Measurements from ENCODE around the gene CCDC14. TPM values are rescaled to one million over a fixed set of nuclear protein-coding genes. Genes with fewer than 3 reads are reported as not detected.

Gene CCDC14
- total RNA-seq, 1 experiment from 2014 or later = 50.6 TPM

- no peak within 1 kb of the TSS for H3K4me3 ChIP-seq
- ChIA-PET POLR2A (ENCODE audit: unreplicated experiment) (no interaction called here), CTCF (interaction anchor here (0.7 kb wide), 1 partner anchor 92 kb away, joined by 9 read pairs; no protein-coding TSS in a partner anchor)
- H3K27ac ChIP-seq = no peak within 1 kb of the TSS
- no peaks in the 10 kb centered on the region; the same call in 1 of the 2 replicates for H3K9me3 ChIP-seq (ENCODE audit: insufficient read depth, low read depth)
- H2AFZ ChIP-seq = no peak within 1 kb of the TSS
- H3K79me2 ChIP-seq (ENCODE audit: low read depth) = no peaks in the 10 kb centered on the region
- DNase-seq = peak in 1 of 2 experiments; percentile 23
- no peaks in the 10 kb centered on the region for H3K9me2 ChIP-seq (ENCODE audit: insufficient read depth)
- intact Hi-C loops (cut with micrococcal nuclease; ENCODE audit: unreplicated experiment) = loop anchor here (5.0 kb wide), 1 partner anchor 162 kb away; no protein-coding TSS in a partner anchor
- no peak within 1 kb of the TSS for H3K4me2 ChIP-seq
- BruUV-seq (replicated peaks) = no TSS peak
- TF ChIP-seq, protein P1, sequence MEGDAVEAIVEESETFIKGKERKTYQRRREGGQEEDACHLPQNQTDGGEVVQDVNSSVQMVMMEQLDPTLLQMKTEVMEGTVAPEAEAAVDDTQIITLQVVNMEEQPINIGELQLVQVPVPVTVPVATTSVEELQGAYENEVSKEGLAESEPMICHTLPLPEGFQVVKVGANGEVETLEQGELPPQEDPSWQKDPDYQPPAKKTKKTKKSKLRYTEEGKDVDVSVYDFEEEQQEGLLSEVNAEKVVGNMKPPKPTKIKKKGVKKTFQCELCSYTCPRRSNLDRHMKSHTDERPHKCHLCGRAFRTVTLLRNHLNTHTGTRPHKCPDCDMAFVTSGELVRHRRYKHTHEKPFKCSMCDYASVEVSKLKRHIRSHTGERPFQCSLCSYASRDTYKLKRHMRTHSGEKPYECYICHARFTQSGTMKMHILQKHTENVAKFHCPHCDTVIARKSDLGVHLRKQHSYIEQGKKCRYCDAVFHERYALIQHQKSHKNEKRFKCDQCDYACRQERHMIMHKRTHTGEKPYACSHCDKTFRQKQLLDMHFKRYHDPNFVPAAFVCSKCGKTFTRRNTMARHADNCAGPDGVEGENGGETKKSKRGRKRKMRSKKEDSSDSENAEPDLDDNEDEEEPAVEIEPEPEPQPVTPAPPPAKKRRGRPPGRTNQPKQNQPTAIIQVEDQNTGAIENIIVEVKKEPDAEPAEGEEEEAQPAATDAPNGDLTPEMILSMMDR (conservative IDR thresholded peaks at IDR 0.05) = no peak
- H4K20me1 ChIP-seq (ENCODE audit: insufficient read depth) = no peaks in the 10 kb centered on the region
- no peaks in the 10 kb centered on the region for H3F3A ChIP-seq (ENCODE audit: insufficient read depth, low read depth)
- no peaks in the 10 kb centered on the region for H3K4me1 ChIP-seq (replicated peaks; ENCODE audit: insufficient read depth)
- H3K36me3 ChIP-seq (ENCODE audit: low read depth) = no peaks in the 10 kb centered on the region
- H3K27me3 ChIP-seq (ENCODE audit: insufficient read depth, low read depth) = no peaks in the 10 kb centered on the region
These were observed 76.7 kb downstream of the CCDC14 start, which contains the start of gene MYLK for GRCh38 chr3:123884203-123884831. Gene MYLK (minus strand): TSS chr3:123884332. CDS start chr3:123793841, 90,491 bp downstream.

DNA sequence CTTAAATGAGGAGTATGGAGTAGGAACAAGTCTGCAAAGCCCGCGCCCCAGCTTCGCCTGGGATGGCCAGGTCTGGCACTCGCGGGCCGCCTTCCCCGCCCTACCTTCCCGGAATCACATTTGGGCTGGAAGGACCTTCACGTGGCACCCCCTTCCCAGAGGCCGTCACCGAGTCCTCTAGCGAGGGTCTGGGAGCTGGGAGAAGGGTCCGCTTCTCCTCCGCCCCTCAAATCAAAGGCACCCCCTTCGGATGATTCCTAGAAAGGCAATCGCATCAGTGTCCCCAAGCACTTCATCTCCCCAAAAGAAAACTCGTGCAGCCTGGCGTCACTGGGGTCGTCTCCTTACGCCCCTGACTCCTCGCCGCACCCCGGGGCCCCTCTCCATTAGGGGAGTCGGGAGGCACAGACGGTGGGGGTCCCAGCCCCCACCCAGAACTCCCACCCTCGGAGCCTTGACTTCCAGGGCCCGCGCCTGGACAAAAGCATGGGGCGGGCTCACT lies 77.3 kb downstream of the CCDC14 start:
- no peak overlapping the region for H3K4me3 ChIP-seq
- BruUV-seq (replicated peaks) = no TSS peak
- ChIA-PET POLR2A (ENCODE audit: unreplicated experiment) (interaction anchor here (0.5 kb wide), 1 partner anchor 221 kb away, joined by 3 read pairs; no protein-coding TSS in a partner anchor), CTCF (interaction anchor here (0.7 kb wide), 1 partner anchor 91 kb away, joined by 9 read pairs; no protein-coding TSS in a partner anchor)
- H4K20me1 ChIP-seq (ENCODE audit: insufficient read depth) = no peaks in the 10 kb centered on the region
- H3K9me3 ChIP-seq (ENCODE audit: insufficient read depth, low read depth) = no peaks in the 10 kb centered on the region; the same call in 1 of the 2 replicates
- no peaks in the 10 kb centered on the region for H3F3A ChIP-seq (ENCODE audit: insufficient read depth, low read depth)
- DNase-seq = no peak
- no peak for TF ChIP-seq EZH2 (IDR thresholded peaks at IDR 0.05; ENCODE audit: low read depth)
- TF ChIP-seq, protein P1 (conservative IDR thresholded peaks at IDR 0.05) = no peak
- H3K79me2 ChIP-seq (ENCODE audit: low read depth) = no peaks in the 10 kb centered on the region
- H3K4me2 ChIP-seq = no peak overlapping the region
- H2AFZ ChIP-seq = no peak overlapping the region
- no peaks in the 10 kb centered on the region for H3K36me3 ChIP-seq (ENCODE audit: low read depth)
- no peak overlapping the region for H3K27ac ChIP-seq
- no peaks in the 10 kb centered on the region for H3K9me2 ChIP-seq (ENCODE audit: insufficient read depth)
- intact Hi-C loops (cut with micrococcal nuclease; ENCODE audit: unreplicated experiment) = loop anchor here (5.0 kb wide), 1 partner anchor 161 kb away; no protein-coding TSS in a partner anchor
- H3K27me3 ChIP-seq (ENCODE audit: insufficient read depth, low read depth) = no peaks in the 10 kb centered on the region
- no peaks in the 10 kb centered on the region for H3K4me1 ChIP-seq (replicated peaks; ENCODE audit: insufficient read depth)

DNA sequence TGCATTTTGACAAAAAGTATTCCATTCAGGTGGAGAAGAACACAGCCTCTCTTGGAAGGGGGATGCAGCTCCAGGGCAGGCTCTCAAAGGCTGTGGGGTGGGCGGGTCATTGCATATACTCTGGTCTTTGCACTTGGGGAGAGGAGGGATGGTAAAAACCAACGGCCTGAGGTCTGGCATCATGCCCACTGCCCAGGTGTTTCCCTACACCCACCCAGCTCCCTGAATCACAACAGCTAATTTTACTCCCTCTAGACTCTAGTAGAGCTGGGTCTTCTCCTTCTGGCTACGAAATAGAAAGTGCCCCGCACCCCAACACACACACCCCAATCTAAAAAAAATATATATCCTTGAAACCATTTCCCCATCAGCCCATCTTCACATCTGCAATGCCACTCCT lies 77.9 kb downstream of the CCDC14 start:
- no peaks in the 10 kb centered on the region; the same call in 1 of the 2 replicates for H3K9me3 ChIP-seq (ENCODE audit: insufficient read depth, low read depth)
- TF ChIP-seq, protein P1 (conservative IDR thresholded peaks at IDR 0.05) = no peak
- no peak for TF ChIP-seq EZH2 (IDR thresholded peaks at IDR 0.05; ENCODE audit: low read depth)
- H3K79me2 ChIP-seq (ENCODE audit: low read depth) = no peaks in the 10 kb centered on the region
- no peaks in the 10 kb centered on the region for H3K4me1 ChIP-seq (replicated peaks; ENCODE audit: insufficient read depth)
- ChIA-PET CTCF (no interaction called here), POLR2A (ENCODE audit: unreplicated experiment) (no interaction called here)
- no TSS peak for BruUV-seq (replicated peaks)
- no peak for DNase-seq
- H3K27me3 ChIP-seq (ENCODE audit: insufficient read depth, low read depth) = no peaks in the 10 kb centered on the region
- no peak overlapping the region for H3K4me3 ChIP-seq
- H3K27ac ChIP-seq = no peak overlapping the region
- intact Hi-C loops (cut with micrococcal nuclease; ENCODE audit: unreplicated experiment) = loop anchor here (5.0 kb wide), 1 partner anchor 161 kb away; no protein-coding TSS in a partner anchor
- H3K9me2 ChIP-seq (ENCODE audit: insufficient read depth) = no peaks in the 10 kb centered on the region
- H3K36me3 ChIP-seq (ENCODE audit: low read depth) = no peaks in the 10 kb centered on the region
- no peak overlapping the region for H3K4me2 ChIP-seq
- no peaks in the 10 kb centered on the region for H4K20me1 ChIP-seq (ENCODE audit: insufficient read depth)
- H2AFZ ChIP-seq = no peak overlapping the region
- H3F3A ChIP-seq (ENCODE audit: insufficient read depth, low read depth) = no peaks in the 10 kb centered on the region

Measured in PC-9 (cell line).